C4-2B (cell line): ENCODE data around the gene DBNDD1.

Source experiments
- H3K27ac ChIP-seq: fragments of 450-650 bp; 2 replicates; pipeline ENCODE4 v1.5.1; 2017
- CTCF ChIP-seq: fragments of 450-650 bp; conservative IDR thresholded peaks from 2 replicates; pipeline ENCODE4 v1.5.1; 2017; ENCODE audit warnings: mild to moderate bottlenecking
- ZFX ChIP-seq: fragments of 450-650 bp; IDR thresholded peaks from 2 replicates; pipeline ENCODE4 v1.6.1; 2017

Gene DBNDD1

GRCh38 chr16:90016339-90016950 lies 2.8 kb downstream of the DBNDD1 start:
- H3K27ac ChIP-seq = peak overlapping the region; percentile 58
- no peak for TF ChIP-seq ZFX
- TF ChIP-seq CTCF = no peak

- H3K27ac ChIP-seq = peak overlapping the region; percentile 58
- no peak for TF ChIP-seq ZFX
- TF ChIP-seq CTCF = no peak
Observed at GRCh38 chr16:90015586-90016338, 3.5 kb downstream of the DBNDD1 start.

- TF ChIP-seq CTCF (no peak), ZFX (no peak)
- no peak overlapping the region for H3K27ac ChIP-seq
Observed at GRCh38 chr16:90012991-90013745, 6.1 kb downstream of the DBNDD1 start.

GRCh38 chr16:90011908-90012501 lies 7.3 kb downstream of the DBNDD1 start:
- TF ChIP-seq CTCF (no peak), ZFX (no peak)
- no peak overlapping the region for H3K27ac ChIP-seq

GRCh38 chr16:90011508-90011819 lies 7.8 kb downstream of the DBNDD1 start:
- TF ChIP-seq ZFX (no peak), CTCF (no peak)
- no peak overlapping the region for H3K27ac ChIP-seq

- TF ChIP-seq ZFX = no peak
- no peak for TF ChIP-seq CTCF
- no peak overlapping the region for H3K27ac ChIP-seq
Observed at GRCh38 chr16:90010676-90011507, 8.4 kb downstream of the DBNDD1 start.
